ENCODE measurements around the gene CFAP410.

The CFAP410 gene

DNA sequence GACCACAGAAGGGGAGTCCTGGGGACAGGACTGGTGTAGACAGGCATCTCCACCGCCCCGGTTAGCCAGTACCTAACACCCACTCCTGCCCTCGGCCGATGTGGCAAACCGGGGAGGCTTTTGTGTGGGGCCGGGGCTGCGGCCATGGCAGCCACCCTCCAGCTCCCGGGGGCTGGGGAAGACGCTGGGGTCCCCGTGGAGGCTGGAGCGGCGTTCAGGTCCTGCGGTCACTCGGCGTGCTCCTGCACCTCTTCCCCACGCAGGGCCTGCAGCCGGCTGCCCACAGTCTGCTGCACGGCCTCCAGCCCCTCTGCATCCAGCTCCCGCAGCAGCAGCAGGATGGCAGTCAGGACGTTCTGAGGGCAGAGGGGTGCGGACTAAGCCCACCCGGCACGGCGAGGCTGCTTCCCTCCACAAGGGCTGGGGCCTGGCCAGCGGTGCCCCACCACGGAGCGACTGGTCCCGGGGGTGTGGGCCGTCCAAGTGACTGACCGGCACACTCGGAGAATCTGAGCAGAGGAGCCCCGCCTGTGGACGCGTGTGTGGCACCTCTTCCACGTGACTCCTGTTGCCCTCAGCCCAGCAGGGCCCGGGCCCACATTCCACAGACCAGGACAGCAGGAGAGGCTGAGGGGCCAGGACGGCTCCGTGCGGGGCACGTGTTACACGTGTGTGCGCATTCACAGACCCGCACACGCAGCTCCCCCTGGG lies 9.1 kb downstream of the CFAP410 start:
- no peak for DNase-seq

DNA sequence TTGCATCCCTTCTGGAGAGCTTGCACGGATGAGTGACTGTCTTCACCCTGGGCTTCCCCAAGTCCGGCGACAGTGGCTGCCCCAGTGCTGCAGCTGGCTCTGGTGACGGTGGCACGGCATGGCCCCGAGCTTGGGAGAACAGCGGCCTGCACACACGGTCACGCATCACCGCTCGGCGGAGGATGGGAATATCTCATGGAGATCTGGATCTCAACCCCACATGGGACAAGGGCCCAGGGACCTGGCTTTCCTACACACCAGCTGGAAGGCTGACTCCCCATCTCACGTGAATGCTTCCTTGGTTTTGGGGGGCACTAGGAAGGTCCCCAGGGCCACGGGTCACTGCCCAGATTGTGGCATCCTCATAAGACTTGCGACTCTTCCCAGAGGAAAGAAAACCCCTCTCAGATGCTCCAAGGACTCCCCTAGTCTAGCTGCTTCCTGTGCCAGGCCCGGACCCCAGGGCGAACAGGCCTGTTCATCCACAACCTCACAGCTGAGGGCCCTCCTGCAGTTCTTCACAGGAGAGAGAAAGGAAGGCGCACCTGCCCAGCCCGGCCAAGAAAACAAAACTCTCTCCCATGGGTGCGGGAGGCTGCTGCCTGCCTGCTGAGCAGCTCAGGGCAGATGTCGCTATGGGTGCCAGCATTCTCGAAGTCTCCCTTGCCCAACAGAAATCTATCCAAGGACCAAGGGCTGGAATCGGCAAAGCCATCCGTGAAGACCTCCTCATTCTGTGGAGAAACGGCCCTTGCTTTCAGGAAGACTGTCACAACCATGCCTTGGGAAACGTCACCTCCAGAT lies 9.9 kb downstream of the CFAP410 start:
- no peak for DNase-seq

DNA sequence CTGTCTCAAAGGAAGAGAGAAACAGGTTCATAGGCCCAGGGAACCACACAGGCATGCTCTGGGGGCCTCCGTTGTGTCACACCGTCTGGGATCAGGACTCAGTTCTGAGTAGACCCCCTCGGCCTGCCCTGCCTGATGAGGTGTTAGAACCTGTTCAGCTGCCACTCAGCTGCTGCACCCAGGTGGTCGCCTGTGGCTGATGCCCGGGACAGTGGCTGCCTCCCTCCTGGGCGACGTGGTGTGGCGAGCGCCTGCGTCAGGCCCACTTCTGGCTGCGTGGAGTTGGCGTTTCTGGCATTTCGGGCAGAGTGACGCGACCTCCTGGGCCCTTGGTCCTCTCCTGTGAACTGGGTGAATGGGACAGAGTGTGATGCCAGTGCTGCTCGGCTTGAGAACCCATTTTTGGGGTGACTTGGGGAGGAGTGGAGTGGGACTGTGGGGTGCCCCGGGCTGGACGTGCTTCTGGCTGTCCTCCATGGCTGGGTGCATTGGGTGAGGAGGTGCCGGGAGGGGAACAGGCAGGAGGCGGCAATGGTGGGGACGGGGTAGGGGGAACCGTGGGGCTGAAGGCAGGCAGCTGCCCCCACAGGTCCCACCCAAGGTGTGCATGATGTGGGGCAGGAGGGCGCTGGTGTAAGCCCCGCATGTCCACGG lies 10.8 kb downstream of the CFAP410 start:
- DNase-seq, result no peak

DNA sequence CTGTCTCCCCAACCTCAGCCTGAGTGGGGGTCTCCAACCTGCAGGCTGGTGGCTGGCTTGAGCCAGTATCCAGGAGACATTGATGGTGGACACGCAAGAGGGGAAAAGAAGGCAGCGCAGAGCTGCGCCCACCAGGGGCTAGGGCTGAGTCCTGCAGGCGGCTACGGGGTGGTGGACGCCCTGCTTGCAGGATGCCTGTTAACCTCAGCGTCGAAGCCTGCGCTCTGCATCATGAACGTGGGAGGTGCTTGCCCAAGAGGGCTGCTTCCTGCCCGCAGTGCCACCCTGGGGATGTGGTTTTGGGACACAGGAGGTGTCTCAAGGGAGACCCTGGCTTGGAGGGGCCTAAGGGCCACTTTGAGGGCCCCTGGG lies 11.6 kb downstream of the CFAP410 start:
- no peak for DNase-seq

DNA sequence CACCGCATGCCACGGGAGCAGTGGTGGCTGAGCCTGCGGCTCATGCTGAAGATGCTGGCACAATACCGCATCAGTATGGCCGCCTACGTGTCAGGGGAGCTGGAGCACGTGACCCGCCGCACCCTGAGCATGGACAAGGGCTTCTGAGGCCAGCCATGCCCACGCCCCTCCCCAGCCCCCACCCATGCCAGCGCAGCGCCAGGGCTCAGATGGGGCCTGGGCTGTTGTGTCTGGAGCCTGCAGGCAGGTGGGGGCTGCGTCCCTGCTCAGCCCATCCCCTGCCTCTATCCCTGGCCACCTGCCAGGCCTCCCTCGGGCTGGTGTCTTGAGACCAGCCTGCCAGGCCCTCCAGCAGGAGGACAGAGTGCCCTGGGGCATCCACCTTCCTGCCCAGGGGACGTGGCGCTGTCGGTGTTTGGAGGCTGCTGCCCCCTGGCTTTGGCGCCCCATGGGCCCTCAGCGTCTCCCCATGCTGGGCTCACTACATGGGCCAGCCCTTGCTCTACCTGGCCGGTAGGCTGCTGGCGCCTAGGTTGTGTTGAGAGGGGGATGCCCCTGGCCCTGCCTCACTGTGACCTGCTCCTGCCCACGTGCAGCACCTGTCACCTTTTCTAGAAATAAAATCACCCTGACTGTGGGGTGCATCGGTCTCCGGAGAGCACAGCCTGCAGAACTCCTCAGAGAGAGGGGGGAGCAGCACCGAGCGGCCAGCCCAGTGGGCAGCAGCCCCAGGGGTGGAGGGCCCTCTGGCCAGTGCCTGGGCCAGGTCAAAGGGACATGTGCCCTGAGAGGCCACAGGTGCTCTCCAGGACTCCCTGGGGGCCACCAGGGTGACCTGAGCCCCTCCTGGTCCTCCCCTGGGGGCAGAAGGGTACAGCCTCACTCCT lies 12.2 kb downstream of the CFAP410 start:
- DNase-seq, result no peak

DNA sequence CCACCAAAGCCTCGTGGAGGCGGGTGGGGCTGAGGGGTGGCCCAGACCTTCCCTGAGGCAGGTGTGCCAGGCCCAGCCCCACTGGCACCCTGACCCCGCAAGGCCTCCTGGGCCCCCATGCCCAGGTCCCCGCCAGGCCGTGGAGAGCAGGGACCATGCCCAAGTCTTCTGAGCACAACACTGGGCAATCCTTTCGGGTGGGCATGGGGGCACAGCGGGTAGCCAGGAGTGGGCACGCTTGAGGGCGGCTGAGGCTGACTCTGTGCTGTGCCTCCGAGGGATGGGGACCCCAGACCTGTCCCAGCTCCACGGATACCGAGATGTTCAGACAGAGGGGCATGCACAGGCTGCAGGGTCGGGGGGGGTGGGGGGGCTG lies 12.9 kb downstream of the CFAP410 start:
- DNase-seq, result no peak

DNA sequence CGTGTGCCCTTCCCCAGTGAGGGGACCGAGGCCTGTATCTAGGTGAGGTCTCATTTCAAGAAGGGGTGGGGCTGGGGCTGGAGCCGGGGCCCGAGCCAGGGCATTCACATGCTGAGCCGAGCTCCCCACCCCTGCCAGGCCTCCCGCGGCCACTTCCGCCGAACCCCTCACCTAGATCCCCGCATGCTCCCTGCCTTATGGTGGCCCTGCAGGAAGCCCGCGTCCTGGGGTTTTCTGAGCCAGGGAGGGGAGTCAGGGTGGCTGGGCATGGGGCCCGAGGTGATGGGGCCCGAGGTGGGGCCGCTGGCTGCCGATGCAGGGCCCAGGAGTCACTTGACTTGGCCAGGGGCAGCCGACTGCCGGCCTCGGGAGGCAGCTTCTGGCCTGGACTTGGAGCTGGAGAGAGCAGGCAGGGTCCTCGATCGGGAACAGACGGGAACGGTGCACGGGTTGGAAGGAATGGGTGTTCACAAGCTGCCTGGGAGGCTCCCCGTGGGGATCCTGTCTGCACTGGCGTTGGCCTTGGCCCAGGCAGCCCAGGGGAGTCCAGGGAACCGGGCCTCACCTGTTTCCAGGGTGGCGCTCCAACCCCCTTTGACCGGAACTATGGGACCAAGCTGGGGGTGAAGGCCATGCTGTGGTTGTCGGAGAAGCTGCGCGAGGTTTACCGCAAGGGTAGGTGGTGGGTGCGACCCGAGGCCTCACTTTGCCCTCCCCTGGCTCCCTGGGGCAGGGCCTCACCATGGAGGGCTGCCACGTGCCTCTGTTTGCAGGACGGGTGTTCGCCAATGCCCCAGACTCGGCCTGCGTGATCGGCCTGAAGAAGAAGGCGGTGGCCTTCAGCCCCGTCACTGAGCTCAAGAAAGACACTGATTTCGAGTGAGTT lies 13.6 kb downstream of the CFAP410 start:
- DNase-seq, result no peak

DNA sequence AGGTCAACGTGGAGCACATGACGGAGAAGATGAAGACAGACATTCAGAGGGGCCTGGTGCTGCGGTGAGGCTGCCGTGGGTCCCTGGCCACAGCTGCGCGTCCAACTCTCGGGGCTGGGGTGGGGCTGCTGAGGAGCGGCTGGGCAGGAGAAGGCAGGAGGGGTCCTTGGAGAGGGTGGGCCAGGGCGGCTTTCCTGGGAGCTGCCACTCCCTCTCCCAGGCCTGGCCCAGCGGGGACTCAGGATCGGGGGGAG lies 14.4 kb downstream of the CFAP410 start:
- DNase-seq, result no peak

DNA sequence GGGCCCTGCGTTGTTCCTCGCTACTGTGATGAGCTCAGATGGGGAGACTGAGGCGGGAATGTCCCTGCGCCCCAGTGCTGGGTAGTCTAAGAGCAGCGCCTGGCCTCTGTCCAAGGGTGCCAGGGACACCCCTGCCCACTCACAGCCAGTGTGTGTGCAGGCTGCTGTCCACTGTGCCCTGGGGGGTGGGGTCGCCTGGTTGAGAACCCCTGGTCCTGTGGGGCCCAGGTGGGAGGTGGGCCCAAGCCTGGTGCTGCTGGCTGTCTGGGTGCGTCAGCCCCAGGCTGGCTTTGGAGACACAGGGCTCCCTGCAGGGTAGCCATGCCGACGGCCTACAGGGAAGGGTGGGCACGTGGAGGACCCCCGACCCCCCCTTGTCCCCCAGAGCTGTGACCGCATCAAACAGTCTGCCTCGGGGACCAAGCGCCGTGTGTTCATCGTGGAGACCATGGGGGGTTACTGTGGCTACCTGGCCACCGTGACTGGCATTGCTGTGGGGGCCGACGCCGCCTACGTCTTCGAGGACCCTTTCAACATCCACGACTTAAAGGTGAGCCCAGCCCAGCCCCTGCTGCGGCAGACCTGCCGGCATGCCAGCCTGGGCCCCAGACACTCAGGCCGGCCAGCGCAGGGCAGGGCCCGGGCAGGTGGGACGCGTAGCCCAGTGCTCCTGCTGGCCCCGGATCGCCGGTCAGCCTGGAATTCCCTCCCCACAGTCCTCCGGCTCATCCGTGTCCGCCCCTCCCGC lies 14.9 kb downstream of the CFAP410 start:
- no peak for DNase-seq

DNA sequence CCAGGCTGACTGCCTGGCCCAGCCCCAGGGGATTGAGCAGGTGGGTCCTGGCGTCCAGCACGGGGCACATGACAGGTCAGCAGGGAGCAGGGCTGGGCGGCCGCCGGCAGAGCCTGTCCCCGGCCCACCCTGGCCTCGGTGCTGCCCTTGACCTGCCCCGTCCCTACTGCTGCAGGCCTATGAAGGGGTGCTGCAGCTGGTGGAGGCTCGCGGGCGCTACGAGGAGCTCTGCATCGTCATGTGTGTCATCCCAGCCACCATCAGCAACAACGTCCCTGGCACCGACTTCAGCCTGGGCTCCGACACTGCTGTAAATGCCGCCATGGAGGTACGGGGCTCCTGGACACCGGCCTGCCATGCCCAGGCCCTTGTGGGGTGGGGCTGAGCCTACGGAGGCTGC lies 15.6 kb downstream of the CFAP410 start:
- DNase-seq, result no peak

DNA sequence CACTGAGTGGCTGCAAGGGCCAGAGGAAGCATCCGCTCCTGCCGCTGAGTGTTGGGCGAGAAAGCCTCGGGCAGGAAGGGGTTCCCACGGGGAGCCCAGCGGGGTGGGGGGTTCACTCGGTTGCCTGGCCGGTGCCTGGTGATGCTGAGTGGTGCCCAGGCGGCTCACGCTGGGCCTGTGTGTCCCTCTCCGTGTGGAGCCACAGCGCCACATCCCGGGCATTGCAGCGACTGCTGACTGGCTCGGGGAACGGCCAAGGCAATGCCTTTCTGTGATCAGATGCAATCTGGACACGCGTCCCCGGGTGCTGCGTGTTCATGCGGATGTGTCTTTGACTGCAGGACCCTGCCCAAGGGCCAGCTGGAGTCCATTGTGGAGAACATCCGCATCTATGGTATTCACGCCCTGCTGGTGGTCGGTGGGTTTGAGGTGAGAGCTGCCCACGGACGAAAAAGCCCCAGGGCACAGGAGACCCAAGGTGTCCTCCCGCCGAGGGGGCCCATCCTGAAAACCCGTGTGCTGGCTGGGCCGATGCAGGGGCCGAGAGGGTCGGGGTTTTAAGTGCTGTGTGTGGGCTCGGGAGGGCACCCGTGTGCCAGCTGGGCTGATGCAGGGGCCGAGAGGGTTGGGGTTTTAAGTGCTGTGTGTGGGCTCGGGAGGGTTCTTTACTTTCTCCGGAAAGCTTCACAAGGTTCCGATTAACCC lies 16.4 kb downstream of the CFAP410 start:
- DNase-seq, result no peak

DNA sequence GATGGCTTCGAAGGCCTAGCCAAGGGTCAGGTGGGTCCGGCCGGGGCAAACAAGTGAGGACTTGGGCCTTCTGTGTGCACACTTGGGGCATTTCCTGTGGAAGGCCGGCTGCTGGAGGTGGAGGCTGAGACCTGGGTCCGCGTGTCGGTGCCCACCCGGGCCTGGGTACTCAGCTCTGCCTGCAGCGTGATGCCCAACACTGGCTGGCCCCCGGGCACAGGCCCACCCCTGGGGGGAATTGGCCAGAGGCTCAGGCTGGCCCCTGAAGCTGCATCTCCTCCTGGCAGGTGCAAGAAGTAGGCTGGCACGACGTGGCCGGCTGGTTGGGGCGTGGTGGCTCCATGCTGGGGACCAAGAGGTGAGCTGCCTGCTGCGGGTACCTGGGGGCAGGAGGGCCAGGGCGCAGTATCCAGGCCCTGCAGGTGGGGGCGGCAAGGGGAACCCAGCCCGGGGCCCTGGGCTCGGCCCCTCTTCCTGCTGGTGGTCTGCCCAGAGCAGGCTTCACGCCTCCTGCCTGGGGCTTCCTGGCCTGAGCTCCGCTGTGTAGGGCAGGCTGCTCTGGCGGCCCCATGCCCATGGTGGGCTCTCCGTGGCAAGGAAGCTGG lies 17.2 kb downstream of the CFAP410 start:
- DNase-seq, result no peak

DNA sequence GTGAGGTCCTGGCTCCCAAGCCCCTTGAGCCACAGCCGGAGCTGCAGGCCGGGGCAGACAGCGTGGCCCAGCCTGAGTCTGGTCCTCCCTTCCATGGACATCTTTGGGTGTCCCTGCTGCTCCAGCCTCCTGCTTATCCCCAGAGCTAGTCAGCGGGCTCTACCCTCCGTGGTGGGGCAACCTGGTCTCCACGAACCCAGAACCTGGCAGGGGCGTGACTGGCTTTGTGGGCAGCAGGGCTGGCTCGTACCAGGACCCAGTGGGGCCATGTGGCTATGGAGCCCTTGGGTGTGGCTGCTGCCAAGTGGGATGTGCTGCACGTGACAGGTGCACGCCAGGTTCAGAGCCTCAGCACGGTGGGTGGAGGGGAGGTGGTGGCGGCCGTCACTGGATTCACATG lies 18.3 kb downstream of the CFAP410 start:
- DNase-seq, result no peak

DNA sequence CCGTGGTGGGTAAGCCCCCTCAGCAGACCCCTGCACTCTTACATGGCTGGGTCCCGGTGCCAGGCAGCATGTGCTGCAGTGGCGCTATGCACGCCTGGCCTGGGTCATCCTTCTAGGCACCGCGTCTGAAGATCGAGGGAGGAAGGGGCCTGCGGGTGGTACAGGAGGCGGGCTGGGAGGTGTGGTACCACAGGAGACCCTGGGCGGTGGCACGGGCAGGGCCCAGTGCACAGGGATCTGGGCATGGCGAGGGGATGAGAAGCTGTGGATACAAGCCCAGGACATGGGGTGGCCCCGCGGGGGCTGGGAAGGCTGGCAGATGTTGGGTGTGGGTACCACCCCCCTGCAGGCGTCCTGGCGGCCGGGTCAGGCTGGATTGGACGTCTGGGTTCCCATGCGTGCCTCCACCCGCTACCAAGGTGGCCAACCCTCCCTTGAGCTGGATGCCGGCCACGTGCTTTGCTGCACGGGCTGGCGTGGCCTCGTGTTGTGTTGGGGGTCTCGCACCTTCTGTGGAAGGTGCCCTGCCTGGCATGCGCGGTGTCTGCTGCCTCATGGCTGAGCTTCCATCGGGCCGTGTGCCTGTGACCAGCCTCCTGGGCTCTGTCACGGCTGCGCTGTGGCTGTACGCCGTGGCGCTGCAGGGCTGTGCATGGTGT lies 19.7 kb downstream of the CFAP410 start:
- no peak for DNase-seq

DNA sequence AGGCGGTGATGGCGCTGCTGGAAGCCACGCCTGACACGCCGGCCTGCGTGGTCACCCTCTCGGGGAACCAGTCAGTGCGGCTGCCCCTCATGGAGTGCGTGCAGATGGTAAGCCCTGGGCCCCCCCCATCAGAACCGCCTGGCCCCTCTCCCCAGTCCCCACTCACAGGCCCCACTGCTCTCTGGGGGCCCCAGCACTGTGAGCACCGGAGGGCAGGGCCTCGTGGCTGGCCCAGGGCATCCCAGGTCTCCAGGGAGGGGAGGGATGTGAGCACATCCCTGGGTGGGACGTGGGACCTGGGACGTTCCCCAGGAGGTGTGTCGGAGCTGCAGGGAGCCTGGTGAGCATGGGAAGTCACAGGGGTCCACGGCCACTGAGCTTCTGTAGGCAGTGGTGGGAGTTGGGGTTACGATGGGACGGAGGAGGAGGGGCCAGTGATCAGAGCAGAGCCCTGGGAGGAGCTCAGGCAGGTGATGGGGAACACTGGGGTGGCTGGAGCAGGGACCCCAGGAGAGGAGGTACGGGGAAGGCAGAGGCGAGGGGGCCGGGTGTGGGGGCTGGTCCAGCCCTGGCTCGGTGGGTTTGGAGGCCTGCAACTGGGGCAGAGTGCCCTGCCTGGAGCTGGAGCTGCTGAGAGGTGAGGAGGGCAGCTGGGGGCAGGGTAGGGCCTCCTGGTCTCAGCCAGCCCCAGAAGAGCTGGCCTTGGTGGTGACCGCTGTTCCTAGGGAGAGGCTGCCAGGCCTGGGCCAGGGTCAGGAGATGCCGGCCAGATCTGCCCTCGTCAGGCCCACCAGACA lies 20.5 kb downstream of the CFAP410 start:
- no peak for DNase-seq

DNA sequence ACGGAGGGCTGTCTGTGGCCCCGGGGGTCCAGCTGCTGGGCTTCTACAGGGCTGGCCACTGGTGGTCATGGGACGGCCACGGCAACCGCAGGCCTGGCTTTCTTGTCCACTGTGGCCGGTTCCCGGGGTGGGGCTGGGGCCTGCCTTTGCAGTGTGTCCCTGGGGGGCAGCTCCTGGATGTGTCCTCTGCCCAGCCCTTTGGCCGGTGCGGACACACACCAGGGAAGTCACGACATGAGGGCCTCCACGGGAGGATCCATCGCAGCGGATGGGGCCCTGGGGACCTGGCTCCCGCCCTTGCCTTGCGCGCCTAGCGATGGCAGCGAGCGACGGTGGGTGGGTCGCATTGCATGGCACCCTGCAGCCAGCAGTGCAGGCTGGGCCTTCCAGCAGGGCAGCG lies 21.3 kb downstream of the CFAP410 start:
- DNase-seq, result no peak

DNA sequence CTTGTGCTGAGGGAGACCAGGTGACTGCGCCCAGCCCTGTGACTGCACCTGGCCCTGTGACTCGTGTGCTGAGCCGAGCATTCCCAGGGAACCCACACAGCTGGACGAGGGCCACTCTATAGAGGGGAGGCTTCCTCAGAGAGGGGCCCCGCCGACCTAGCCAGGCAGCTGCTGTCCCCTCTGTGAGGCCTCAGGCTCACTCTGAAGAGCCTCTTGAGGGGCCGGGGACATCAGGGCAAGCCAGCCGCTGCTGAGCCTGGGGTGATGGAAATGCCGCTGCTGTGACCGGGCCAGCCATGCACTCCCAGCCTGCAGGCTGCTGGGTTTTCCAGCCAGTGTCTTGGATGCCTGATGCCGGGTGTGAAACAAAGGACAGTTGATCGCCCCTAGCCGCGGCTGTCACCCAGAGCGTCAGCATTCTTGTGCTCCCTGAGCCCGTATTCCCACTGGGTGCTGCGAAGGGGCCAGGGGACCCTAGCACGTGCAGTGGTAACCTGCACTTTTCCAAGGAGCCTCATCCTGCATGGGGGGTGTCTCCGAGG lies 21.9 kb downstream of the CFAP410 start:
- DNase-seq, result no peak

DNA sequence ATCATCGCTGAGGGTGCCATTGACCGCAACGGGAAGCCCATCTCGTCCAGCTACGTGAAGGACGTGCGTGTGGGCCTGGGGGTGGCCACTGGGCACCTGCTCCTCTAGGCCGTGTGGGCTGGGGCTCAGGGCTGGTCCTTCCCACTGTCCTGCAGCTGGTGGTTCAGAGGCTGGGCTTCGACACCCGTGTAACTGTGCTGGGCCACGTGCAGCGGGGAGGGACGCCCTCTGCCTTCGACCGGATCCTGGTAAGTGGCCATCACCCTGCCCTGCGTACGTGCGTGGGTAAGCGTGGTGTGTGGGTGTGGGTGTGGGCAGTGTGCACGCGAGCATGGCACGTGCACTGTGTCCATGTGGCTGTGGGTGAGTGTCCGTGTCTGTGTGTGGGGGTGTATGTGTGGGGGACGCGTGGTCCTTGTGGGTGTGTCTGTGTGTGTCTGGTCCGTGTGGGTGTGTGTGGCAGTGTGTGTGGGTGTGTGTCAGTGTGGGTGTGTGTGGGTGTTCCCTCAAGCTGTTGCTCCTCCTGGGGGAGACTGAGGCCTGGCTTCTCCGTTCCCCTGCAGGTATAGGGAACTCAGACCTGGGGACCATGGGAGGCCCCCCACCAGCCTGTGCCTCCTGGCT lies 22.8 kb downstream of the CFAP410 start:
- DNase-seq, result no peak
